K562 (cell line): ENCODE measurements around the gene TULP1. TPM values are rescaled to one million over a fixed set of nuclear protein-coding genes. Genes with fewer than 3 reads are reported as not detected.

ENCODE experiments used
- BMI1 ChIP-seq: fragments of 150-350 bp; IDR thresholded peaks from 2 replicates; pipeline ENCODE4 v1.6.1; 2014; ENCODE audit warnings: low read length
- BRD9 ChIP-seq: fragments of 450-650 bp; IDR thresholded peaks from 2 replicates; pipeline ENCODE4 v1.6.1; 2018; ENCODE audit warnings: low read depth; ENCODE audit not compliant: partially characterized antibody
- CC2D1A ChIP-seq: fragments of 450-650 bp; IDR thresholded peaks from 2 replicates; pipeline ENCODE4 v1.6.1; 2017; ENCODE audit warnings: mild to moderate bottlenecking
- FOXA1 ChIP-seq: fragments of 450-650 bp; IDR thresholded peaks from 2 replicates; pipeline ENCODE4 v1.6.1; 2016; ENCODE audit warnings: mild to moderate bottlenecking, borderline replicate concordance
- GABPB1 ChIP-seq: sonication (generic); formaldehyde crosslinking; IDR thresholded peaks from 2 replicates; pipeline ENCODE4 v1.8.0; 2022; ENCODE audit warnings: mild to moderate bottlenecking, missing genetic modification reagents
- HNRNPUL1 ChIP-seq: fragments of 200-400 bp; formaldehyde crosslinking; IDR thresholded peaks from 2 replicates; pipeline ENCODE4 v1.6.1; 2017; ENCODE audit warnings: low read length
- MTA3 ChIP-seq: fragments of 450-650 bp; formaldehyde crosslinking; IDR thresholded peaks from 2 replicates; pipeline ENCODE4 v1.6.1; 2017; ENCODE audit warnings: mild to moderate bottlenecking, borderline replicate concordance
- RBM25 ChIP-seq: fragments of 200-400 bp; formaldehyde crosslinking; IDR thresholded peaks from 2 replicates; pipeline ENCODE4 v1.6.1; 2018; ENCODE audit warnings: low read length, low read depth, moderate library complexity; ENCODE audit not compliant: severe bottlenecking
- RFX1 ChIP-seq: fragments of 450-650 bp; IDR thresholded peaks from 2 replicates; pipeline ENCODE4 v1.6.1; 2016; ENCODE audit warnings: mild to moderate bottlenecking, moderate library complexity
- SOX6 ChIP-seq: fragments of 450-650 bp; IDR thresholded peaks from 2 replicates; pipeline ENCODE4 v1.6.1; 2014; ENCODE audit warnings: mild to moderate bottlenecking
- TFAM ChIP-seq: fragments of 250-450 bp; sonication (Bioruptor Pico); conservative IDR thresholded peaks from 2 replicates; pipeline ENCODE4 v1.5.0; 2021; ENCODE audit warnings: mild to moderate bottlenecking, moderate library complexity
- TRIM24 ChIP-seq, 2 experiments: fragments of 450-650 bp; IDR thresholded peaks; 2 replicates each; pipeline ENCODE4 v1.6.1; 2016
- U2AF1 ChIP-seq: fragments of 200-400 bp; formaldehyde crosslinking; optimal IDR thresholded peaks from 2 replicates; pipeline ENCODE3; 2017; ENCODE audit warnings: mild to moderate bottlenecking, low read depth, low read length, moderate library complexity
- YBX1 ChIP-seq: fragments of 450-650 bp; IDR thresholded peaks from 2 replicates; pipeline ENCODE4 v1.7.1; 2016; ENCODE audit warnings: mild to moderate bottlenecking
- ZNF134 ChIP-seq: fragments of 250-450 bp; sonication (Bioruptor Pico); conservative IDR thresholded peaks from 2 replicates; pipeline ENCODE4 v1.4.0; 2020
- ZNF507 ChIP-seq: conservative IDR thresholded peaks from 2 replicates; pipeline ENCODE4 v1.6.1; 2017; ENCODE audit warnings: missing genetic modification characterization, missing compliant biosample characterization
- polyA plus RNA-seq, 8 experiments: library from polyadenylated mRNA; depleted of rRNA in 4 of 8; stranded (reverse) in 5 of 8; unstranded in 3 of 8; fragments of >200 nt; fragmentation: Nextera tagmentation in 2 of 8; fragmentation: Illumina TruSeq in 1 of 8; extraction: Ambion mirVana in 2 of 8; extraction: Trizol in 1 of 8; gene quantifications; 2 replicates each; pipeline versions ENCODE4 v1.2.1 to v1.2.3, GENCODE V29; 2011 to 2014; ENCODE audit warnings: inconsistent platforms in 1 of 8, missing spikeins in 1 of 8
- total RNA-seq, 7 experiments: library from RNA; depleted of rRNA in 6 of 7; stranded (reverse); fragments of >200 nt in 6 of 7; fragmentation: Illumina TruSeq in 2 of 7; extraction: Trizol in 2 of 7; gene quantifications; 2 replicates each; pipeline versions ENCODE4 v1.2.1 to v1.2.3, GENCODE V29; 2011 to 2021; ENCODE audit warnings: low replicate concordance in 1 of 7
- TF ChIP-seq, protein P1 (sequence below): IDR thresholded peaks from 2 replicates; pipeline ENCODE4 v1.6.1; 2014; ENCODE audit warnings: antibody characterized with exemption
- TF ChIP-seq, protein P2 (sequence below): fragments of 250-450 bp; sonication (Bioruptor Pico); IDR thresholded peaks from 2 replicates; pipeline ENCODE4 v1.5.1; 2021; ENCODE audit warnings: mild to moderate bottlenecking
- TF ChIP-seq, protein P3 (sequence below): fragments of 250-450 bp; sonication (Bioruptor Pico); IDR thresholded peaks from 2 replicates; pipeline ENCODE4 v1.5.0; 2021; ENCODE audit warnings: mild to moderate bottlenecking, moderate library complexity
- TF ChIP-seq, protein P4 (sequence below), 2 experiments: fragments of 450-650 bp in 1 of 2; sonication (generic) in 1 of 2; formaldehyde crosslinking in 1 of 2; IDR thresholded peaks in 1 of 2; conservative IDR thresholded peaks in 1 of 2; 2 replicates each; pipeline versions ENCODE4 v1.6.1 to v1.8.1; 2016 to 2023; ENCODE audit warnings: mild to moderate bottlenecking in 2 of 2, moderate library complexity in 2 of 2, inconsistent platforms in 1 of 2, missing genetic modification reagents in 1 of 2
- TF ChIP-seq, protein P5 (sequence below): fragments of 450-650 bp; formaldehyde crosslinking; IDR thresholded peaks from 2 replicates; pipeline ENCODE4 v1.4.0; 2020; ENCODE audit warnings: mild to moderate bottlenecking, moderate library complexity

TULP1 gene
- total and polyA plus RNA-seq, 9 of the 15 experiments (the other 6 are each of a cell fraction or from before 2014, with no cell fraction given) = 0.06 to 0.17 (median 0.09) TPM; not detected in 6

DNA sequence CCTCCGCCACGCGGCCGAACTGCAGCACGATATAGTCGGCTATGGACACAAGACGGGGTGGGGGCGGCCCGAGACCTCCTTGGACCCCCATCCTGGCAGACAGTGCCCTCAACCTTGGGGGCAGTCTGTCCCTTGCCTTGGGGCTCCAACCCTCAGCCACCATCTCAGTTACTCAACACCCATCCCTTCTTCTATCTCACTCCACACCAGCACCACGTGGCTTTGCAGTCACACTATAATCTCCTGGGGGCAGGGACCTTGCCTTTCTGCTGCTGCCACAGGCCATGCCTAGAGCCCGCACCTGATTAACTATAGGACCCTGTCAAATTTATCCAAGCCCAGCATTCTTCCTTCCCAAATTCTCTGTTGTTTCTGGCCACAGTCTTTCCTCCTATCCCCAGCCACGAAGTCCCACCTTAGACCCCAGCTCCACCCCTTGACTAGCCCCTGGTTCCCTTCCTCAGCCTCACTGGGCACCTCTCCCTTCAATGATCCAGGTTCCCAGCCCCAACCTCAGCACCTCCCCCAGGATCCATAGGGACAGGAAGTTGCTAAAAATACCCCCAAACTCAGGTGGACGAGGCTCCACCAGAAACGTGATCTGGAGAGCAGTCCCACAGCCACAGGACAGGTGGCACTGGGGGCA is 14.2 kb downstream of the TULP1 start (continued):
- TF ChIP-seq, protein P1, sequence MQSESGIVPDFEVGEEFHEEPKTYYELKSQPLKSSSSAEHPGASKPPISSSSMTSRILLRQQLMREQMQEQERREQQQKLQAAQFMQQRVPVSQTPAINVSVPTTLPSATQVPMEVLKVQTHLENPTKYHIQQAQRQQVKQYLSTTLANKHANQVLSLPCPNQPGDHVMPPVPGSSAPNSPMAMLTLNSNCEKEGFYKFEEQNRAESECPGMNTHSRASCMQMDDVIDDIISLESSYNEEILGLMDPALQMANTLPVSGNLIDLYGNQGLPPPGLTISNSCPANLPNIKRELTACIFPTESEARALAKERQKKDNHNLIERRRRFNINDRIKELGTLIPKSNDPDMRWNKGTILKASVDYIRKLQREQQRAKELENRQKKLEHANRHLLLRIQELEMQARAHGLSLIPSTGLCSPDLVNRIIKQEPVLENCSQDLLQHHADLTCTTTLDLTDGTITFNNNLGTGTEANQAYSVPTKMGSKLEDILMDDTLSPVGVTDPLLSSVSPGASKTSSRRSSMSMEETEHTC = 0 out of 2 replicates have a peak, but pooled peaks have one; percentile 9
- no peak for TF ChIP-seq YBX1
- TF ChIP-seq HNRNPUL1 = no peak
- no peak for TF ChIP-seq TFAM (CRISPR knock-in tag)
- TF ChIP-seq, protein P2, sequence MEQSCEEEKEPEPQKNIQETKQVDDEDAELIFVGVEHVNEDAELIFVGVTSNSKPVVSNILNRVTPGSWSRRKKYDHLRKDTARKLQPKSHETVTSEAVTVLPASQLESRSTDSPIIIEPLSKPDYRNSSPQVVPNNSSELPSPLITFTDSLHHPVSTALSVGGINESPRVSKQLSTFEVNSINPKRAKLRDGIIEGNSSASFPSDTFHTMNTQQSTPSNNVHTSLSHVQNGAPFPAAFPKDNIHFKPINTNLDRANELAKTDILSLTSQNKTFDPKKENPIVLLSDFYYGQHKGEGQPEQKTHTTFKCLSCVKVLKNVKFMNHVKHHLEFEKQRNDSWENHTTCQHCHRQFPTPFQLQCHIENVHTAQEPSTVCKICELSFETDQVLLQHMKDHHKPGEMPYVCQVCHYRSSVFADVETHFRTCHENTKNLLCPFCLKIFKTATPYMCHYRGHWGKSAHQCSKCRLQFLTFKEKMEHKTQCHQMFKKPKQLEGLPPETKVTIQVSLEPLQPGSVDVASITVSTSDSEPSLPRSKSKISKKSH (CRISPR knock-in tag) = no peak
- no peak for TF ChIP-seq U2AF1
- TF ChIP-seq TRIM24 (IDR thresholded peaks at IDR 0.05) = no peak
- TF ChIP-seq FOXA1 = no peak
- TF ChIP-seq BRD9 = no peak
- peak; percentile 70; the same call in 1 of the 2 replicates for TF ChIP-seq ZNF134 (CRISPR knock-in tag)
- TF ChIP-seq BMI1 = no peak
- TF ChIP-seq RBM25 = no peak
- no peak for TF ChIP-seq RFX1
- no peak; the same call in 1 of the 2 replicates for TF ChIP-seq GABPB1
- no peak for TF ChIP-seq MTA3
- TF ChIP-seq, protein P3, sequence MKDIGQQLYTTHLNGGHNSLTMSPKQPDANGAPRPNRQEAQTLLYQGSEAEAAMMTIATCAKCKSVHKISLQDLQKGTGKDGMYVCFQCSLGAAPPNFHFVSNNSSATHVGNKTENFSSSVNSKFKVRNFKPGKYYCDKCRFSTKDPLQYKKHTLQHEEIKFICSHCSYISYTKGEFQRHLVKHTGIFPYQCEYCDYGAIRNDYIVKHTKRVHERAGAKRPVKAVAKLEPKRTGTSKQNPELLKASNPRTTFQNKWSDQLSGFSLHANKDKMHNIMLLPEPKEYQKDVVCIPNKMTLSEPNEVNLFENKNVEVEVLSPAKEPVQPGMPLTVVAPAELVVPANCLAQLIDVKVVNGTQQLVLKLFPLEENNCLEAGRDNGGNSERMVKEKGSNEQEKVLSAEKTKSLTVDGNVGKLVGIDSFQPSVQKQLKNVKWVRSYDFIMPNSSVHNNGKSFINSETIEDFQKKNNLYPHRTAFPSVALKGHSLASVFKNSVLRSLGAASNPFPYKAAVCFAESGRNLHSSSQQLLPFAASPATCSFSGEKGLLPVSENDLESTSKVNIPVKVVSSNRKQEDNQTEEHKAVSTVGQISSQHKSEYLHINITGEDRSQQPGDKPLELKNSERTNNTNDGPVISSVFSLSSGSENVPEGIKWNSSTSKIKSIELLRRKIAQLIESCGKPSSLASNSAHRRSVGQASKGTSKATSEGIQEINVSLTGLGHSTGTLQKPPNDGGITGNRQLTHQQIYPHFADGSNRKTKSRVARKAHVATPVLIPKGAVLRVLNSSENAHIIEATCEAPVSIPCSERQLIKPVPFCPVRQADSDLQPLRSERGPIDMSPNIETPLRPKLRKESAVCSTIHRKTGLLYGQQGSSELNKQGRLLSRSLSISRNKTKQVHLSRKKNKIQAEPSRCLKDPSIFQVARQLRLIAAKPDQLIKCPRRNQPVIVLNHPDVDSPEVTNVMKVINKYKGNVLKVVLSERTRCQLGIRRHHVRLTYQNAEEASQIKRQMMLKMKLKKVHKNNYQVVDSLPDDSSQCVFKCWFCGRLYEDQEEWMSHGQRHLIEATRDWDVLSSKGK (CRISPR knock-in tag) = no peak
- TF ChIP-seq CC2D1A = no peak
- no peak for TF ChIP-seq SOX6
- no peak for TF ChIP-seq ZNF507
- TF ChIP-seq, protein P4, sequence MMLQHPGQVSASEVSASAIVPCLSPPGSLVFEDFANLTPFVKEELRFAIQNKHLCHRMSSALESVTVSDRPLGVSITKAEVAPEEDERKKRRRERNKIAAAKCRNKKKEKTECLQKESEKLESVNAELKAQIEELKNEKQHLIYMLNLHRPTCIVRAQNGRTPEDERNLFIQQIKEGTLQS (IDR thresholded peaks at IDR 0.05) = no peak
- TF ChIP-seq, protein P4 (CRISPR knock-in tag; conservative IDR thresholded peaks at IDR 0.05) = no peak
- TF ChIP-seq, protein P5, sequence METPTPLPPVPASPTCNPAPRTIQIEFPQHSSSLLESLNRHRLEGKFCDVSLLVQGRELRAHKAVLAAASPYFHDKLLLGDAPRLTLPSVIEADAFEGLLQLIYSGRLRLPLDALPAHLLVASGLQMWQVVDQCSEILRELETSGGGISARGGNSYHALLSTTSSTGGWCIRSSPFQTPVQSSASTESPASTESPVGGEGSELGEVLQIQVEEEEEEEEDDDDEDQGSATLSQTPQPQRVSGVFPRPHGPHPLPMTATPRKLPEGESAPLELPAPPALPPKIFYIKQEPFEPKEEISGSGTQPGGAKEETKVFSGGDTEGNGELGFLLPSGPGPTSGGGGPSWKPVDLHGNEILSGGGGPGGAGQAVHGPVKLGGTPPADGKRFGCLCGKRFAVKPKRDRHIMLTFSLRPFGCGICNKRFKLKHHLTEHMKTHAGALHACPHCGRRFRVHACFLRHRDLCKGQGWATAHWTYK = no peak
